GM12878 (cell line): ENCODE results near the gene GADL1.

ENCODE experiments used
- ATF3 ChIP-seq: IDR thresholded peaks from 2 replicates; pipeline ENCODE4 v1.6.1; 2011; ENCODE audit warnings: low read depth, mild to moderate bottlenecking, low read length, moderate library complexity, borderline replicate concordance; ENCODE audit errors: extremely low read depth
- CTCF ChIP-seq, 3 experiments: IDR thresholded peaks in 2 of 3; conservative IDR thresholded peaks in 1 of 3; 2 replicates each; pipeline ENCODE4 v1.5.1; 2011; ENCODE audit warnings: low read depth in 3 of 3, low read length in 3 of 3, mild to moderate bottlenecking in 3 of 3, control low read depth in 2 of 3, moderate library complexity in 2 of 3, inconsistent platforms in 1 of 3, mixed read lengths in 1 of 3; ENCODE audit not compliant: control insufficient read depth in 2 of 3, insufficient read depth in 1 of 3; ENCODE audit errors: extremely low read depth in 1 of 3
- KAT2A ChIP-seq: conservative IDR thresholded peaks from 2 replicates; pipeline ENCODE4 v1.6.1; 2011; ENCODE audit warnings: low read depth, low read length; ENCODE audit not compliant: control insufficient read depth
- USF2 ChIP-seq: IDR thresholded peaks from 2 replicates; pipeline ENCODE4 v1.6.1; 2011; ENCODE audit warnings: low read depth, low read length, improper control_type of control experiment, borderline replicate concordance

GRCh38 chr3:30862004-30862403 is 32.5 kb downstream of the GADL1 start:
- TF ChIP-seq KAT2A (no peak), USF2 (no peak), CTCF (IDR thresholded peaks at IDR 0.05 in 2 of 3, conservative IDR thresholded peaks at IDR 0.05 in 1 of 3; ENCODE audit: control insufficient read depth in 2 of 3, extremely low read depth in 1 of 3, insufficient read depth in 1 of 3, low read depth in 3 of 3, low read length in 3 of 3) (no peak), ATF3 (no peak)
